CD4-positive, alpha-beta T cell treated with Interleukin-12 subunit alpha and Interleukin-12 subunit beta, for 1 hour (primary cell): ENCODE measurements around the gene QRFP.

ENCODE experiments used
- DNase-seq: peaks from one replicate; pipeline ENCODE4 v3.0.0-alpha.2; 2020

The QRFP gene

DNA sequence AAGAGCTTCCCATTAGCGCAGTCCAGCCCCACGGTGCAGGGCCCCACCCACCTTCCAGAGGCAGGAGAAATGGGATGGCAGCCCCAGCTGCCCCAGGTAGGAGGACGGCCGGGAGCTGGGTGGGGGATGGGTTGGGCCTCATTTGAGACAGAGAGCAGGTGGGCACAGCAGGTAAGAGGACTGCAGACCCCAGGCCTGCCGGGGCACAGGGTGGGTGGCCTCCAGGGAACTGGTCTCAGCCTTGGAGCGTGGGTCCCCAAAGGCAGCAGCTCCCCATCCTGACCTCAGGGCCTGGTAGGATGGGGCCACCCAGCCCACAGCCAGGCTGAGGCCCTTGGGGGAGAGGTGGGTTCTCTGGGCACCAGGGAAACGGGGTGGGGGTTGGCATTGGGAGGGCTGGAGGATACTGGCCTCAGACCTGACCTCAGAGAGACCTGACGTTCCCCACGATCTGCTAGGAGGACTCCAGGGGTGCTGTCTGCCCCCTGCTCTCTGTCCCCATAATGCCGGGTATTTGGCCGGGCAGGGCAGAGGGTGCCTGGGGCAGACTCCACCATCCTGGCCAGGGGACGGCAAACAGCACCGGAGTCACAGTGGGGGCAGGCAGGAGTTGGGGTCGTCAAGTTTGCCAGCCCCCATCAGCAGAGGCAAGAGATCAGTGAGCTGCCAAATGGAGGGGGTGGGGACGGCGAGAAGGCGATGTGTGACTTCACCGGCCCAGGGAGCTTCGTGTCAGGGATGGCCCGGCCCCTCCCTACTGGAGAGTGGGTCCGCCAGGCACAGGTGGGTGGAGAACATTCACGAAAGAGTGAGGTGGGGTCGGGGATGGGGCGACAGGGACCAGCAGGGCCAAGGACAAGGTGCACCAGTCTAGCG is 6.8 kb upstream of the QRFP start:
- no peak for DNase-seq

DNA sequence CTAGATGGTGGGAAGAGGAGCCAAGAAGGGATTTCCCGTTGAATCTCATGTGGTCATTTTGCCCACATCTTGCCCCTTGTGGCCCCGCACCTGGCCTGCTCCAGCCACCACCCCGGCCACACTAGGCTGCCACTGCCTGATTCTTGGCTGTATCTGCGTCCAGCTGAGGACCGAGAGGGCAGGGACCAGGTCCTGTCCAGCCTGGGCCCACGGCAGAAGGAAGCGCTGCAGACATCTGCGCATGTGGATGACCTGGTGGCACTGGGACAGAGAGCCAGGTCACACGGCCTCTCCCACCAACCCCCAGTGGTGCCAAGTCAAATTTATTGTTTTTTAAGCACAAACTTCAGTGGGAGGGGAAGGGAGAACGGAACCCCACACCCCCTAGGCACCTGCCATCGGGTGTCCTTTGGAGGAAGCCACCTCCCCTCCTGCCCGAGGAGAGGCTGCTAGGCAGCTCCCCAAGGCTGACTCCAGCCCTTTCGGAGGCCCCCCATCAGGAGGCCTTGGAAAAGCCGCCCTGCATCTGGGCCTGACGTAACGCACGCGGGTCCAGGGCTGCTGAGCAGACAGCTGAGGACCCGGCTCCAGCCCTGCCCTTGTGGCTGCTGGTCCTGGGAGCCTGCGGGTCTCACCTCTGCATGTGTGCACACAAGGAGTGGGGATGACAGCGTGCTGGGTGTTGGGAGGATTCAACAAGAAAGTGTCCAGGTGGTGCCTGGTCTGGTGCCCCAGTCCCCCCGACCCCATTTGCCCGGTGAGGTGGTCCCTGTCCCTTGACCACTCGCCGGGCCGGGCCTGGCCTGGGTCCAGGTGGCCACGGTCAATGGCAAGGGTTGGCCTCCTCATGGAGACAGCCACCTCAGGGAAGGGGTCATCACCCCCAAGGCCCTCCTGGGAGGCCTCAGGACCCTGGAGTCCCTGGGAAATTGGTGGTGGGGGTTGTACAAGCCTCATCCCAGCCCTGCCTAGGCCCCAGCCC is 5.9 kb upstream of the QRFP start:
- no peak for DNase-seq

DNA sequence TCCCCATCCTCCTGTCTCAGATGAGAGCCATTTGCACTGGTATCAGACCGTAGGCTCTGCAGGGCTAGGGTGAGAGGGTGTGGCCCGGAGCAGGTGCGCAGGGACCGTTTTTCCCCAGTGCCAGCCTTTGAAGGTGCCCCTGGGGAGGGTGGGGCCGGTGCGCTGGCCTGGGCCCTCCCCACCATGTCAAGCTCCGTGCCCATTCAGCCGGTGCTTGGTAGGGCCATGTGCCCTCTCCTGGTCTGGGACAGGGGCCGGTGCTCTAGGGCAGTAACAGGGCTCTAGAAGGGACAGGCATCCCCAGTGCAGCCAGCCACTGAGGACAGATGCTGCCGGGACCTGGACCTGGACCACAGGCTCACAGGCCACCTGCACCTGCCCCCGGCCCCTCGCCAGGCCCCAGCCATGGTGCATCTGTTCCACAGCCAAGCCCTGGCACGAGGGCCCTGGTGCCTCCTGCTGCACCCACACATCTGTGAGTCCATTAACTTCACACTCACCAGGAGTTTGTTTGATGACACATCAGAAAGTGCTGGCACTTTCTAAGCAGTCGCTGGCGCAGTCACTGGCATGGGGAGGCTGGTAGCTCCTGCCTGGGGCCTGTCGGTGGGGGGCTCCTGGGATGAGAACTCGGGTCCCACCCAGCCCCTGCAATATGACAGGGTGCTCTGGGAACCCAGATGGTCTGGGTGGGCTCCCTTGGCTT is 5.0 kb upstream of the QRFP start:
- DNase-seq = no peak

DNA sequence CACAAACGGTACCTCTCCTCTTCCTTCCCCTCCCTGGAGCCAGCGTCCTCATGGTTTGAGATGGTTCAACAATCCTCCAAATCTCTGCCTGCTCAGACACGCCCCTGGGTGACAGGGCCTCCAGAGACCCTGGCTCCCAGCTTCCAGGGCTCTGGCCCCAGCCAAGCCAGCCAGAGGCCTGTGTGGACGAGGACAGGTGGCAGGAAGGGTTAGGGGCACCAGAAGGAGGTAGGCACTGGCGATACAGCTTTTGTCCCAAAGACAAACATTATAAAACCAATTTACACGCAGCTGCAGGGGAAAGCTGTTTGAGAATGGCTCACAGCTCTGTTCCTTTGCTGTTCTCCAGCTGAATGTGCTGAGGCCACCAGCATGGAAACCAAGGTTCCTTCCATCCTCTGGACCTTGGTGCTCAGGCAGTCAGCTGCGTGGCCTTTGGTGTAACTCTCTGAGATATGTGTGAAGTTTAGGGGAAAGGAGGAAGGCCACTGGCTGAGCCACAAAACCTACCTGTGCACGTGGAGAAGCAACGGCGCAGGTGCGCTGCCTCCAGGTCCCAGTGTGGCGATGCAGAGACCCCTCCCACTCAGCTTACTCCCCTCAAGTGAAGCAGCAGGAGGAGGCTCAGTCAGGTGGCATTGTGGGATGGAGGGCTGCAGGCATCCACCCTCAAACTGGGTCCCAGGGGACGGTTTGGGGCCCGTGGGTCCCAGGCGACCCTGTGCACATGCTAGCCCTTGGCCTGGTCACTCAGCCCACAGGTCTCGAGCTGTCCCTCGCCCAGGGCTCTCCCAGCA is 4.3 kb upstream of the QRFP start:
- no peak for DNase-seq

DNA sequence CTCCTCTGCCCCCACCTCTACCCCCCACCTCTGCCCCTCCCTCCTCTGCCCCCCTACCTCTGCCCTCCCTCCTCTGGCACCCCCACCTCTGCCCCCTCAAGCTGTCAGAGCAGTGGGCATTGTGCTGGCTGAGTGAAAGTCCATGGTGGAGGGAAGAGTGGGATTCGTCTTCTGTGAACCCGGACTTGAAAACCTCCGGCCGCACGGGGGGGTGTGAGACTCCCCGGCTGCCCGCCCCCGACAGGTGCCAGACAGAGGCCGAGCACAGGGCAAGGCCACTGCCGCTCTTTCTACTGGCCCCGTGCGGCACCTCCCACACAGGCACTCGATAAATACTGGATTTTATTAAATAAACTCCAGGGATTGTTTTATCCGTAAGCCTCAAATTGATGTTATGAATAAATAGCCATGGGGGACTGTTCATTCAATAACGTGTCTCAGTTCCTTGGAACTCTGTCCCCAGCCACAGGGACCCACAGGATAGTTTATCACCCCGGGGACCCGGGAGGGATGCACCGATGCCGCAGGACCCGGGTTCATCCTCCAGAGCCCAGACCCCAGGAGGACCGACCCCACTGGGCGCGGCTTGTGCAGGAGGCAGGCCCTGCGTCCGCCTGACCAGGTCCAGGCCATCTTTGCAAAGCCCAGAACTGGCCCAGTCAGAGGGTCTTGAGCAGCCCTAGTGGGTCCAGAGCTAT is 2.6 kb upstream of the QRFP start:
- no peak for DNase-seq

DNA sequence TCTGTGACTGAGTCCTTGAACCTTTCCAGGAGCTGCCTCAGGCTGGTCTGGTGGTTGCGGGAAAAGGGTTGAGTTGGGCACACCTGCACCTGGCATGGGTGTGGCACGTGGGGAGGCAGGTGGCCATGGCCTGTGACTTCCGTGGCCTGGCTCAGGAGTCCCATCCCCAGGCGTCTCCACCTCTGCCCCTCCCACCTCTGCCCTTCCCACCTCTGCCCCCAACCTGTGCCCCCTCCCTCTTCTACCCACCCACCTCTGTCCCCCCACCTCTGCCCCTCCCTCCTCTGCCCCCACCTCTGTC is 1.9 kb upstream of the QRFP start:
- no peak for DNase-seq

DNA sequence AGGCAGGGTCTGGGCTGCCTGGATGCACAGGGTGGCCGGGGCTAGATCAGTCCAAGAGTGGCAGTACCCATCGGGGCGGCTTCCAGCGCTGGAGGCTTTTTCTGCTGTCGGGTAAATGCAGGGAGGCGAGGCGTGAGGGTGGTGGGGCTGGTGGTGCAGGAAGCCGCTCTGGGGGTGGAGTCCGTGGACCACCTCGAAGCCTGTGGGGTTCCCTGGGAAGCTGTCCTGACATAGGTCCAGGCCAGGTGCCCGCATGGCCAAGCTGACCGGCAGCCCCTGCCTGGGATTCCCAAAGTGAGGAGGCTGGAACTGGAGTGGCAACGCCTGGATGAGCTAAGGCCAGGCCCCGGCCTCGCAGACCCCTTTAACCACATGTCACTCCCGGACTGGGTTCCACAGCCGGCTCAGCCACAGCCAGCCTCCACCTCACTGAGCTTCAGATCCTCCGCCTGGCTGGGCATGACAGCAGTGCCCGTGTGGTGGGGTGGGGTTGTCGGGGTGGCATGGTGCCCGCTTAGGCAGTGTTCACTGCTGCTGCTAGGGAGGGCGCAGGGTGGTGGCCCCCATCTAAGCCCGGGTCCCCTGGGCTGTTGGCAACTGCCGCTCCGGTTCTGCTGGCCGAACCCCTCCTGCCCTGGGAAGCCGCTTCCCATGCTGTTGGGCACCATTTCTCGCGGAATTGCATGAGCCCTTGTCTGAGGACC is 1.4 kb upstream of the QRFP start:
- no peak for DNase-seq

DNA sequence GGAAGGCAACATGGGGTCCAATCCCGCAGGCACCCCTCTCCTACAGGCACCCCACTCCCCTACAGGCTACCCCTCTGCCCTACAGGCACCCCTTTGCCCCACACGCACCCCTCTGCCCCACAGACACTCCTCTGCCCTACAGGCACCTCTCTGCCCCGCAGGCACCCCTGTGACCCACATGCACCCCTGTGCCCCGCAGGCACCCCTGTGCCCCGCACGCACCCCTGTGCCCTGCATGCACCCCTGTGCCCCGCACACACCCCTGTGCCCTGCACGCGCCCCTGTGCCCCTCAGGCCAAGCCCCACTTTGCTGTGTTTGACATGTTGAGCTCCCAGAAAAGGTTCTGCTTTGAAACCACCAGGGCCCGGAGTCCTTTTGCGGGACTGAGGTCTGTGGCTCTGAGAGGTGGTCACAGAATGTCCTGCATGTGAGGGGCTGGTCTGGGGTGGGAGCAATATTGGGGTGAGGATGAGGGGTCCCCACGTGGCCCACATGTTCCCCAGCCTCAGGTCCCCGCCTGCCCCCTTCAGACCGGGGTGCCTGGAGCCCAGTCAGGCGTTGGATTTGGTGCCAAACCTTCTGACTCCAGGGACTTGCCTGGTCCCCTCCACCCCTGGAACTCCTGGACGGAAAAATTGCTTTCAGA is 616 bp upstream of the QRFP start:
- no peak for DNase-seq

DNA sequence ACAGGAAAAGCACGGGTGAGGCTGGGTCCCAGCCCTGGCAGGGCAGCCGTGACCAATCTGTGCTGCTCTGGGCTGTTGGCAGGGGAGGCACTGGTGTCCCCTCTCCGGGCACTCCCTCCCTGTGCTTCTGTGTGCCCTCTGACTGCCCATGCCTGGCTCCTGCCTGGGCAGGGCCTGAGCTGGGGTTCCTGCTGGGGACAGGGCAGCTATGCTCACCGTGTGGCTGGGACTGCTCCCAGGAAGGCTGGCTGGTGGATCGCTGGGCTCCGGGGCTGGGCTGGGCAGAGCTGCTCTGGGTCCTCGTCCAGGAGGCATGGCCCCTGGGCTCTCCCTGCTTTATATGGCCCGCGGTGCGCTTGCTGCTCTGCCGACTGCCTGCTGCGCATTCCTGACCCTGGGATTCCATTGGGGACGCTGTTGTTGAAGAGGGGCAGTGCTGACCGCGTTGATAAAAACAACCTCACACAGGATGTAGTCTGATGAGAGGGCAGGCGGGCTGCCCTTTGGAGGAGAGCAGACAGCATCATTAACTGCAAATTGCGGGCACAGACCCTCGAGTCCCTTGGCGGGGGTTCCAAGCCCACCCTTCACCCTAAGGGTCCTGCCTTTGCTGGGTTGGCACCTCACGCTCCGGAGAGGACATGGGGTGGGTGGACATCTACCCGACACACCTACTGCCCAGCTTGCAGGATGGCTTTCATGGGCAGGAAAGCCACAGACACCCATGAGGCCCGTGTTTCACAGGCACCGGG is 955 bp downstream of the QRFP start:
- DNase-seq = no peak

DNA sequence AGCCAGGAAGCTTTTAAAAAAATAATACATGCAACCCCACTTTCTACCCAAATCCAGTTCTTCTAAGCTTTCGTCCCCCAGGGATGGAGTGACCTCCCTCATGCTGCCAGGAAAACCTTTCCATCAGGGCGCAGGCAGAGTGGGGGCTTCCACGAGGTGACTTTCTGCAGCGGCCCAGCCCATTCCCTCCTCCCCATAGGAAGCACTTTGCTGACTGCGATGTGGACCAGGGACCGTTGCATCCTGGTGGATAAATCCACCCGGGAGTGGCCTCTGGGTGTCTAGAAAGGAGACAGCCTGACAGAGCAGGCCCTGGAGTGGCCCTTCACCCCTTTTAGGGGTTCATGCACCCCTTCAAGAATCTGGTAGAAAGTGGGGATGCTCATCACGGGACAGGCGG is 1.6 kb downstream of the QRFP start:
- DNase-seq = no peak

DNA sequence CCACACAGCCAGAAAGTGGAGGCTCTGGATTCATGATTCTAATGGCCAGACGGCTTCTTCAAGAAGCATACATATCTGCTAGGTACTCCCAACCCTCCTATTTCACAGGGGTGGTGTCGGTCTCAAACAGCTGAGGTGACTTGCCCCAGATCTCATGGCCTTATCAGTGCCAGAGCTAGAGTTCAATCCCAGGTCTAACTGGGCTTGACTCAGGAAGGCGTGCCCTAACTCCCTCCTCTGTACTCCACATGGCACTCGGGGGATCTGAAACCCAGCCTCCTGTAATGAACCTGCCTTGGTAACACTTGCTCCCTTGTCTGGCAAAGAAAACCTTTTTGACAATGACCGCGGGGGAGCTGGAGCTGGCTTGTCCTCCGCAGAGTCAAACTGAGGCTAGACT is 2.1 kb downstream of the QRFP start:
- DNase-seq = no peak

DNA sequence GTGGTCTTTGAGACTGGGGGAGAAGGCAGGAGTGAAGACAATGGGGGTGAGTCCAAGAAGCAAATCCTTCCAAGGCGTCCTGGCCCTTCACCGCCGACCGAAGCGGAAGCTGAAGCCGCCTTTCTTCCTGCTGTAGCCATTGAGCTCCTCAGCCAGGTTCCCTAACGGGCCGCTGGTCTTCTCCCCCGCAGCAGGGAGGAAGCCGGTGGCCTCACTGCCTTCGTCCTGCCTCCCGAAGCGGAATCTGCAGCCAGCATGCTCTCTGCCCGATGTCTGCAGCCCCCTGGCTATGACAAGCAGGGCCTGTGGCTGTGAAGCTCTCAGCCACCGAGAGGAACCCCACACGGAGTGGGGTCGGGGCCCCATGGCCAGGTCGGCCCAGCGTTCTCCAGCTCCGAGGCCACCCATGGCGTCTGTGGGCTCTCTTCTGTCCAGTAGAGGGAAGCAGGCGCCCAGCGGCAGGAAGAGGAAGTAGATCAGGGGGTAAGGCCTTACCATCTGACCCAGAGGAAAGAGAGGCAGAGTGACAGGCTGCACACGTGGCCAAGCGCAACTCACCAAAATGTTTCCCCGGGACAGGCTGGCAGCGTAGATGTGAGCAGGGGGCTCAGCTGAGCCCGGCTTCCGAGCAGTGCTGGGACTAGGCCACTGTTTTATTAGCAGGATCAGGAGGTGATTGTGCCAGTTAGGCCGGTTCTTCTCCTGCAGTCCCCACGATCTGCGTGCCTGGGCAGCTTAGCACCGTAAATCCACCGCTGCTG is 3.1 kb downstream of the QRFP start:
- no peak for DNase-seq

DNA sequence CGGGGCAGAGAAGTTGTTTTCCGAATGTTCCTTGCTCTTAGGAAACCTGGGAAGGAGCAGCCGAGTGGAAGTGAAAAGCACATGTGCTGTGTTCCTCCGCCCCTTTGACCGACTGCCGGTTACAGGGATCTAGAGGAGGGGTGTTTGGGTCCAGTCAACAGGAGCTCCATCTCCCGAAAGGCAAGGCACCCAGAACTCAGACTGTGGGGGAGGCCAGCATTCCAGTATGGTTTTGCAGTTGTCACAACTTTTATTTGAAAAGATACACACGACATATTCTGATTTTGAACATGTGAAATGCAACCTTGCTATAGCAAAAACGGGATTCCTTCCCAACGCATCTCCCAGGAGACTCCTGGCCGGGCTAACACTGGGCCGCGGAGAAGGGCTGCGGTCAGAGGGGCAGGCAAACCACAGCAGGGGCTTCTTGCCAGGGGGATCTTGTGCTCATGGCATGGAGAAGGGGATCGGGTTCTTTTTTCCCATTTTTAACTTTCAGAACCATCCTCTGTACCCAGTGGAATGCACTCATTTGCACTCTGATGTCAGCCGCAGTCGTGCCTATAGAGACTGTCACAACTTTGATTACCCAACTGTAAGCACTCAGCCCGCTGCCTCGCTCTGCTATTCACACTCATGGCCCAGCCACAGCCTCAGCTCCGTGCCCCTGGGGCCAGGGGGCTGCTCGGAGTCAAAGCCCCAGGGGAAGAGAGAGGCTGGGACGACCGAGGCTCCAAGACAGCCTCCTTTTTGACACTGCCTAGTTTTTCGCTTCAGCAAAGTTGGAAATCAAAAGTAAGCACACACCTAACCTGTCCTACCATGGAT is 3.9 kb downstream of the QRFP start:
- no peak for DNase-seq

DNA sequence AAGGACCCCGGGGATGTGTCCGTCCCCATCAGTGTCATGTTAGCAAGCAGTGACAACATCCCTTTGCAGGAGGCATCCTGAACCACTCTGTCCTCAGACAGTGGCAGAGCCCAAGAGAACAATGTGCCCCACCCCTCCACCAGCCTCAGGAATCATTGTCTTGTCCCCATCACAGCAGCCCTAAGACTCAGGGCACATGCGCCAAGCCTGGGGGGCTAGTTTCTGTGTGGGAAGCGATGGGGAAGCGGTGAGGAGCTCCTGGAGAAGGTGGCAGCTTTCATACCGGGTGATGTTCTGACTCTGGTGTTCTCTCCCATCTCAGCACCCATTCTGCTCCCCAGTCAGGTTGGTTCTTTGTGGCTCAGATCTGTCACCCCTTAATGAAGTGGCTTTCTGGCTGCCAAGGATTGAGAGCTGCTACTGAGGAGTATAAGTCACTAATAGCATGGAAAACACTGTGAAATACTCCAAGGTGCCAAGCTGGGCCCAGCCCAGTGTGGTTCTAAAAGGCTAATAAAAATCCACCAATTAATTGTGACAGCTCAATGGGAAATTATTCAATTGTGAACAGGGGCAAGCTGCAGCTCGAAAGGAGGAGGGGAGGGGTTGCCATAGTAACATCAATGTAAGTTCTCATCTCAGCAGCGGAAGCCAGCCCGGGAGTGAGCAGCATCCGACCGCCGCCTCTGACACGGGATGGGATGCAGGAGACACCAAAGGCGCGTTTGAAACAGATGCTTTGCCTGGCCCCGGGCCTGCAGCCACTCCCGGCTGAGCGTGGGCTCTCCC is 4.7 kb downstream of the QRFP start:
- DNase-seq = no peak

DNA sequence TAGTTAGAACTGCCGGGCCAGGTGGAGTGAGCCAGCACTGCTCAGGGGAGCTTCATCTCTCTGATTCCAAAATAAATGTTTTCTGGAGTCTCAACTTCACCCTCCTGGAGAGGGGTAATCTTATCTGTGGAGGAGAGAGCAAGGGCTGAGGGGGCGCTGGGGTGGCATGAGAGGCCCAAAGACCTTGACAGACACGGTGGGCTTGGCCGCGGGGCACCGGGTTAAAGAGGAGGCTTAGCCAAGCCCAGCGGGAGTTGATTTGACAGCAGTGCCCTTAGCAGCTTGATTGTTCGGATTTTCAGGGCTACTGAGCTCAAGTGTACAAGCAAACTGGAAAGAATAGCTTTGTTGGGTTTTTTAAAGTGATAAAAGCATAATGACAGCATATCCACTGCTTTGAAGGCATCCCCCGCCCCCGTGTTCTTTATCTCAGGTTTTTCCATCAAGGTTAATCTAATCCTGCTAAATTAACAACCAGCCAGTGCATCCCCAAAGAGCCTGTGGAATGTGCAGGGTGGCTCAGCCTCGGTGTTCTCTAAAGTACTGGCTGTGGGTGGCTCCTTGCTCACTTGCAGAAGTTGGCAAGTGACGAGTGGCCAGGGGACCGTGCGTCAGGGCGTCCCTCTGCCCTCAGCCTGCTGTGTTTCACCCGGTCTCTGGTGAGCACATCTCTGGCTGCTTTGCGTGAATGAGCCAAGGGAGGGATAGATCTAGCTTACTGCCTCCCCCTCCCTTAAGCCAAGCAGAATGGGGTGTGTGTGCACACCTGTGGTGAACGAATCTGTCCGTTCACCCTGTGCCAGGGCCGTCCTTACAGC is 5.5 kb downstream of the QRFP start:
- DNase-seq = no peak

DNA sequence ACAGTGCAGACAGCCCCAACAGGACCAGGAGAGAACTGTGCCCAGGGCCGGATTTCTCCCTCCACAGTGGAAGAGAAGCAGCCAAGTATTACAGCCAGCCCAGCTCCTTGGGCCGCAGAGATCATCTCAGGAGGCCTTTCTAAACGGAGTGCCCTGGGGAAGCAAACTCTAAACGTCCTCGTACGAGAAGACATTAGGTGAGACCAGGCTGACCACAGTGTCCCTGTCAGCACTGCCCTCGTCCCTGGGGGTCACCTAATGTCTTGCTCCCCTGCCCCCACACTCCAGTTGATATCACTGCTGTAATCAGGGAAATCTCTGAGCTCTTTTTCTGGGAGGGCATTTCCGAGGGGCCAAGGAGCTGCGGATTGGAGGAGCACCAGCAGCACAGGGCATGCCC is 6.5 kb downstream of the QRFP start:
- no peak for DNase-seq
